Right cardiac atrium (tissue), 5 donors: ENCODE data around the gene RNF150. TPM values are rescaled to one million over a fixed set of nuclear protein-coding genes. Genes with fewer than 3 reads are reported as not detected.
A peak's percentile ranks its signal among the peaks of the same experiment; 100 is the strongest.

Experiments used
- ATAC-seq, 2 donors: fragments of 200-7000 bp; cut with Tn5 transposase; one replicate each; pipeline versions ENCODE4 v1.8.0 to v1.9.1; 2020; ENCODE audit warnings: moderate library complexity in 2 of 2, mild to moderate bottlenecking in 1 of 2
- DNase-seq, 3 donors: peaks; one replicate each; pipeline ENCODE4 v3.0.0-alpha.2; 2020
- H3K27ac ChIP-seq: one replicate; pipeline ENCODE4 v1.5.1; 2013; ENCODE audit warnings: mild to moderate bottlenecking, low read length, control low read depth, moderate library complexity
- H3K27me3 ChIP-seq: one replicate; pipeline ENCODE4 v1.6.1; 2013; ENCODE audit not compliant: control insufficient read depth, insufficient read depth
- H3K4me1 ChIP-seq: one replicate; pipeline ENCODE4 v1.6.1; 2013; ENCODE audit warnings: low read length; ENCODE audit not compliant: control insufficient read depth, insufficient read depth
- H3K4me3 ChIP-seq: one replicate; pipeline ENCODE4 v1.5.1; 2013; ENCODE audit warnings: low read length, control low read depth
- H3K9me3 ChIP-seq: one replicate; pipeline ENCODE4 v1.6.1; 2013; ENCODE audit warnings: low read length; ENCODE audit not compliant: control insufficient read depth
- WGBS: extraction: QIAGEN DNeasy Blood & Tissue Kit; methylation state at CpG from one replicate; pipeline ENCODE4 v1.1.7; 2013; 5-methylcytosine and 5-hydroxymethylcytosine counted together
- intact Hi-C, 4 donors: fragments of 100-400 bp; cut with DNase I; formaldehyde crosslinking; loops; one replicate each; pipeline versions ENCODE4 v1.11.0 to v1.14.0; 2022 to 2023
- polyA plus RNA-seq: library from polyadenylated mRNA; stranded (reverse); fragments of 200-250 nt; gene quantifications from one replicate; pipeline ENCODE4 v1.2.3, GENCODE V29; 2013
- total RNA-seq, 4 donors: library from RNA; stranded (reverse); fragmentation: NEBNext Ultra II Directional; extraction: Animal tissue kit (Norgen Biotek cat#: 25700); gene quantifications; one replicate each; pipeline ENCODE4 v1.2.1, GENCODE V29; 2021
- donor health status: healthy with polysubstance abuse.
- donor health status: DM: no; HTN: yes; CAD: no.
- donor health status: DM: no; HTN: no; CAD: no.
- donor health status: DM: no; HTN: yes; CAD: no; lungs with severe emphysema.
- donor health status: DM: yes; HTN: yes; CAD: no.

RNF150 gene
- total and polyA plus RNA-seq, 5 donors = 10.1 to 51.3 (median 40.3) TPM

GRCh38 chr4:140861359-140862176 is 271.7 kb downstream of the RNF150 start:
- intact Hi-C loops = loop anchor here (2.0 to 5.0 kb wide), 3 partner anchors 23 to 271 kb away; partner anchors contain the start of gene RNF150 (in 4 of the 4)
- peak; percentile 68 to 76 for ATAC-seq
- H3K4me1 ChIP-seq = no peaks in the 10 kb centered on the region
- no peaks in the 10 kb centered on the region for H3K9me3 ChIP-seq
- DNase-seq = peak in 2 of 3 donors; percentile 26 to 61
- H3K27me3 ChIP-seq = no peaks in the 10 kb centered on the region
- H3K27ac ChIP-seq = no peak overlapping the region
- no peak overlapping the region for H3K4me3 ChIP-seq
- 39% methylated on average over 7 of the region's 7 CpGs for WGBS

DNA sequence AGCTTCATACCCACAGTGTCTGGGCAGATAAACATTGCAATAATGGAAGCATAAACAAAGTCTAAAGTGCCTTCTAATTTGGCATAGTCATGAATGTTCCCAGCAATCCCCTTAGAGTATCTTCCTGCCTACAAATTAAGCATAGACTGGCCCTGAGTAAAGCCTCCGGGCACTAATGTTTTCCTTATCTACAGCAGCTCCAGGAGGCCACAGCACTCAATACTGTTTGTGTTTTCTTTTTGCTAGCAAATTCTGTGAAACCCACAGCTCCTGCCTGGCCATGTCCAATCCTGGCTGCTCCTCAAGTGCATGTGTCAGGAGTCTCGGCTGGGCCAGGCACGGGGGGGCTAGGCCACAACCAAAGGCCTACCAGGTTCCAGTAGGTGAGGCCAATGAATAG is 274.4 kb downstream of the RNF150 start:
- DNase-seq (no peak), ATAC-seq (no peak)
- intact Hi-C loops = loop anchor here in 3 of 4 donors (10.0 kb wide), 3 partner anchors 334 to 504 kb away; partner anchors contain the start of gene ELMOD2 (in 1 of the 3)
- 49% methylated on average over 3 of the region's 3 CpGs for WGBS
- no peak overlapping the region for H3K27ac ChIP-seq
- no peaks in the 10 kb centered on the region for H3K9me3 ChIP-seq
- H3K27me3 ChIP-seq = no peaks in the 10 kb centered on the region
- no peak overlapping the region for H3K4me3 ChIP-seq
- H3K4me1 ChIP-seq = peaks cover 4% of the 10 kb centered on the region

GRCh38 chr4:140857111-140857510 is 276.2 kb downstream of the RNF150 start:
- no peak for ATAC-seq
- no peaks in the 10 kb centered on the region for H3K9me3 ChIP-seq
- H3K27me3 ChIP-seq = no peaks in the 10 kb centered on the region
- intact Hi-C loops = loop anchor here in 3 of 4 donors (10.0 kb wide), 3 partner anchors 332 to 502 kb away; partner anchors contain the start of gene ELMOD2 (in 1 of the 3)
- no peak overlapping the region for H3K27ac ChIP-seq
- no peak overlapping the region for H3K4me3 ChIP-seq
- no peak for DNase-seq
- 63% methylated on average over 2 of the region's 2 CpGs for WGBS
- peaks cover 4% of the 10 kb centered on the region for H3K4me1 ChIP-seq

DNA sequence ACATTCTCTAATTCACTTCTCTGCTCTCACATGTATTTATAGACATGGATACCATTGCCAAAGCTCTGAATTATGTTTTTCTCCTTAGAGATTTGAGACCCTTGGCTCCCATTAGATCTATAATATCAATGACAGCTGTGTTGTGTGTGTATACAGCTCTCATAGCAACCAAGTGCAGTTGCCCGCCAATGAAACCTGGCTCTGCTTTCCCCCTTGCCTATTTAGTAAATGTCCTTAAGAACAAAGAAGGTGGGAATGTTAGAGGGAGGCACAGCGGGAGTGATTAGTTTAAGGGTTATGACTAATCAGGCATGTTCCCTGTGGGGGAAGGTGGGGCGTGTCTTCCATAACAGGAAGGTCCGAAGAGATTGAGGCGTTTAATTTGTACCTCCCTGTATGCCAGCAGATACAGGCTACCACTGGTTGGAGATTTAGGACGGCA is 276.6 kb downstream of the RNF150 start:
- H3K4me3 ChIP-seq = no peak overlapping the region
- intact Hi-C loops = loop anchor here in 3 of 4 donors (10.0 kb wide), 3 partner anchors 332 to 502 kb away; partner anchors contain the start of gene ELMOD2 (in 1 of the 3)
- DNase-seq = peak; percentile 23 to 46 (median 25)
- 18% methylated on average over 6 of the region's 6 CpGs for WGBS
- H3K27ac ChIP-seq = no peak overlapping the region
- no peaks in the 10 kb centered on the region for H3K27me3 ChIP-seq
- peak; percentile 61 to 86 for ATAC-seq
- H3K4me1 ChIP-seq = peaks cover 4% of the 10 kb centered on the region
- H3K9me3 ChIP-seq = no peaks in the 10 kb centered on the region

DNA sequence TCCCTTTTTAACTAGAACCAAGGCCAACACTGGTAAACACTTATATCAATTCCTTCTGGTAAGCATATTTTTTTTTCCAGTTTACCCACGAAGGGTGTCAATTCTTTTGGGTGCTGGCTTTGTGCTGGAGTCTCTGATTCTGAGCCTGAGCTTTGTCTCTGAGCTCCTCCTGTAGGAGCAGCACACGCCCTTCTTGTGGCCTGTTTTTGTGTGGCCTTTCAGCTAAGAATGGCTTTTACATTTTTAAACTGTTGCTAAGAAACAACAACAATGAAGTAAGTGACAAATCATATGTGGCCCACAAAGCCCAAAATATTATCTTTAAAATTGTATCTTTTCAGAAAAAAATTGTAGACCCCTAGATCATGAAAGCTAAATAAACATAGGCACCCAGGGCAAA is 279.1 kb downstream of the RNF150 start:
- no peaks in the 10 kb centered on the region for H3K9me3 ChIP-seq
- intact Hi-C loops = loop anchor here in 3 of 4 donors (10.0 kb wide), 3 partner anchors 329 to 499 kb away; partner anchors contain the start of gene ELMOD2 (in 1 of the 3)
- ATAC-seq (no peak), DNase-seq (no peak)
- no peak overlapping the region for H3K27ac ChIP-seq
- H3K4me1 ChIP-seq = peaks cover 4% of the 10 kb centered on the region
- no peak overlapping the region for H3K4me3 ChIP-seq
- H3K27me3 ChIP-seq = no peaks in the 10 kb centered on the region
- 43% methylated on average over 2 of the region's 2 CpGs for WGBS

- Histone ChIP-seq H3K9me3 (no peaks in the 10 kb centered on the region), H3K27ac (no peak overlapping the region), H3K27me3 (no peaks in the 10 kb centered on the region), H3K4me1 (peaks cover 4% of the 10 kb centered on the region), H3K4me3 (no peak overlapping the region)
- 55% methylated on average over 1 of the region's 1 CpG for WGBS
- DNase-seq = no peak
- no peak for ATAC-seq
- intact Hi-C loops = loop anchor here in 3 of 4 donors (10.0 kb wide), 3 partner anchors 327 to 497 kb away; partner anchors contain the start of gene ELMOD2 (in 1 of the 3)
Measured at GRCh38 chr4:140851804-140852203, 281.5 kb downstream of the RNF150 start.

DNA sequence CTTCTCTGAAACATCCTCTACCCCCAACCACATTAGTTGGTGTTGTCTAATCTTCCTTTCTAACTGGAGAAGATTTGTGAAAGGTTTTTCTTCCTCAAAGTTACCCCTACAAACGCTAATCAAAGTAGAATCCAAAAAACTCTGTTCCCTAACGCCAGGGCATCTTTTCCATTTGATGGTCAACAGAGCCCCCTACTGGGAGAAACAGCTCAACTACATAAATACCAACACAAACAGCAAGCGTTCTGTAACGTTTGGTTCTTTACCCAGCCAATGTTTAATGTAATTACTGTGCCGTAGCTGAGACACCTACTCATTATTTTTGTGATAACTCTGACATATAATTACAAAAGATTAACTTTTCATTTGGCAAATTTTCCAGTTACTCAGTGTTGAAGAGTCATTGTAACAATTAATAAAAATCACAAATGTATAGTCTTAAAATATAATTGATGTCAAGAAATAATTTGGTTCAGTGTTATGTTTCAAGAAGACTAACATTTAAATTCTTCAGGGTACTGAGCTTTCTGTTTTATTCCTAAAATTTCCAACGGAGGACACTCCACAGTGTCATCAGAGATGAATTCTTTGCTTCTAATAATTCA is 282.1 kb downstream of the RNF150 start:
- no peaks in the 10 kb centered on the region for H3K9me3 ChIP-seq
- H3K27me3 ChIP-seq = no peaks in the 10 kb centered on the region
- H3K4me1 ChIP-seq = peaks cover 4% of the 10 kb centered on the region
- DNase-seq = no peak
- peak; percentile 60 to 68 for ATAC-seq
- 1% methylated on average over 6 of the region's 6 CpGs for WGBS
- H3K4me3 ChIP-seq = no peak overlapping the region
- intact Hi-C loops = loop anchor here in 3 of 4 donors (10.0 kb wide), 3 partner anchors 326 to 496 kb away; partner anchors contain the start of gene ELMOD2 (in 1 of the 3)
- H3K27ac ChIP-seq = no peak overlapping the region

- Histone ChIP-seq H3K27ac (no peak overlapping the region), H3K9me3 (no peaks in the 10 kb centered on the region), H3K4me1 (no peaks in the 10 kb centered on the region), H3K4me3 (no peak overlapping the region), H3K27me3 (no peaks in the 10 kb centered on the region)
- DNase-seq (no peak), ATAC-seq (no peak)
- intact Hi-C loops = loop anchor here in 1 of 4 donors (10.0 kb wide), 1 partner anchor 505 kb away; no protein-coding TSS in a partner anchor
- 89% methylated on average over 1 of the region's 1 CpG for WGBS
Measured at GRCh38 chr4:140849526-140849925, 283.7 kb downstream of the RNF150 start.

GRCh38 chr4:140846736-140847135 is 286.5 kb downstream of the RNF150 start:
- no peak overlapping the region for H3K27ac ChIP-seq
- H3K4me1 ChIP-seq = no peaks in the 10 kb centered on the region
- H3K4me3 ChIP-seq = no peak overlapping the region
- no peak for ATAC-seq
- H3K27me3 ChIP-seq = no peaks in the 10 kb centered on the region
- intact Hi-C loops = loop anchor here in 1 of 4 donors (10.0 kb wide), 1 partner anchor 502 kb away; no protein-coding TSS in a partner anchor
- DNase-seq = no peak
- H3K9me3 ChIP-seq = no peaks in the 10 kb centered on the region

- WGBS = 65% methylated on average over 1 of the region's 1 CpG
- intact Hi-C loops = loop anchor here in 1 of 4 donors (10.0 kb wide), 1 partner anchor 499 kb away; no protein-coding TSS in a partner anchor
Measured at GRCh38 chr4:140844061-140844460, 289.2 kb downstream of the RNF150 start.

More at GRCh38 chr4:140844061-140844460, 289.2 kb downstream of the RNF150 start:
- ATAC-seq (no peak), DNase-seq (no peak)
- Histone ChIP-seq H3K4me3 (no peak overlapping the region), H3K27ac (no peak overlapping the region), H3K27me3 (no peaks in the 10 kb centered on the region), H3K9me3 (peaks cover 2% of the 10 kb centered on the region), H3K4me1 (no peaks in the 10 kb centered on the region)
